ENCODE results near the gene UBE2O. TPM values are rescaled to one million over a fixed set of nuclear protein-coding genes. Genes with fewer than 3 reads are reported as not detected.
"Not testable (repeated sequence)": the region's sequence is repeated elsewhere in the genome, so short reads cannot be mapped to it uniquely, and the experiment has no call there.

The UBE2O gene
- polyA plus RNA-seq, 1 experiment, result 14.2 TPM

- CTCF ChIA-PET, result no interaction called here
- TF ChIP-seq CTCF (IDR thresholded peaks at IDR 0.05; ENCODE audit: low read depth, low read length), result no peak
- DNase-seq (ENCODE audit: low read depth, low spot score), result no peak
- no peaks in the 10 kb centered on the region for H3K9me3 ChIP-seq (ENCODE audit: control insufficient read depth, insufficient read depth, low read length)
- POLR2A ChIA-PET, result interaction anchor here (2.9 kb wide), 1 partner anchor 10 kb away, joined by 10 read pairs; no protein-coding TSS in a partner anchor
- H3K27me3 ChIP-seq (ENCODE audit: control insufficient read depth, insufficient read depth, low read length), result no peaks in the 10 kb centered on the region
- no peak overlapping the region for H3K27ac ChIP-seq (ENCODE audit: low read depth, low read length)
- H3K4me3 ChIP-seq (ENCODE audit: low read depth, low read length), result no peak overlapping the region
Measured at GRCh38 chr17:76360461-76360860, 92.5 kb downstream of the UBE2O start.

- POLR2A ChIA-PET; CTCF ChIA-PET; H3K27ac ChIP-seq (ENCODE audit: low read depth, low read length): not testable (repeated sequence)
Measured at GRCh38 chr17:76359776-76360175, 93.2 kb downstream of the UBE2O start.

GRCh38 chr17:76359375-76359774, 93.6 kb downstream of the UBE2O start:
- ChIA-PET CTCF (no interaction called here), POLR2A (no interaction called here)
- TF ChIP-seq CTCF (IDR thresholded peaks at IDR 0.05; ENCODE audit: low read depth, low read length), result no peak

More at GRCh38 chr17:76359776-76360175, 93.2 kb downstream of the UBE2O start:
- H3K9me3 ChIP-seq (ENCODE audit: control insufficient read depth, insufficient read depth, low read length); DNase-seq (ENCODE audit: low read depth, low spot score); H3K27me3 ChIP-seq (ENCODE audit: control insufficient read depth, insufficient read depth, low read length); H3K4me3 ChIP-seq (ENCODE audit: low read depth, low read length): not testable (repeated sequence)

GRCh38 chr17:76357597-76358158, 95.3 kb downstream of the UBE2O start:
- Histone ChIP-seq H3K27ac (ENCODE audit: low read depth, low read length) (no peak overlapping the region), H3K27me3 (ENCODE audit: control insufficient read depth, insufficient read depth, low read length) (no peaks in the 10 kb centered on the region), H3K9me3 (ENCODE audit: control insufficient read depth, insufficient read depth, low read length) (no peaks in the 10 kb centered on the region; the same call in 1 of the 2 replicates), H3K4me3 (ENCODE audit: low read depth, low read length) (no peak overlapping the region)
- ChIA-PET CTCF (interaction anchor here (1.5 kb wide), 1 partner anchor 12 kb away, joined by 3 read pairs; no protein-coding TSS in a partner anchor), POLR2A (no interaction called here)
- TF ChIP-seq CTCF (IDR thresholded peaks at IDR 0.05; ENCODE audit: low read depth, low read length), result no peak
- no peak for DNase-seq (ENCODE audit: low read depth, low spot score)

More at GRCh38 chr17:76359375-76359774, 93.6 kb downstream of the UBE2O start:
- no peak for DNase-seq (ENCODE audit: low read depth, low spot score)
- no peak overlapping the region for H3K27ac ChIP-seq (ENCODE audit: low read depth, low read length)
- no peak overlapping the region for H3K4me3 ChIP-seq (ENCODE audit: low read depth, low read length)
- H3K27me3 ChIP-seq (ENCODE audit: control insufficient read depth, insufficient read depth, low read length), result no peaks in the 10 kb centered on the region
- no peaks in the 10 kb centered on the region for H3K9me3 ChIP-seq (ENCODE audit: control insufficient read depth, insufficient read depth, low read length)

DNA sequence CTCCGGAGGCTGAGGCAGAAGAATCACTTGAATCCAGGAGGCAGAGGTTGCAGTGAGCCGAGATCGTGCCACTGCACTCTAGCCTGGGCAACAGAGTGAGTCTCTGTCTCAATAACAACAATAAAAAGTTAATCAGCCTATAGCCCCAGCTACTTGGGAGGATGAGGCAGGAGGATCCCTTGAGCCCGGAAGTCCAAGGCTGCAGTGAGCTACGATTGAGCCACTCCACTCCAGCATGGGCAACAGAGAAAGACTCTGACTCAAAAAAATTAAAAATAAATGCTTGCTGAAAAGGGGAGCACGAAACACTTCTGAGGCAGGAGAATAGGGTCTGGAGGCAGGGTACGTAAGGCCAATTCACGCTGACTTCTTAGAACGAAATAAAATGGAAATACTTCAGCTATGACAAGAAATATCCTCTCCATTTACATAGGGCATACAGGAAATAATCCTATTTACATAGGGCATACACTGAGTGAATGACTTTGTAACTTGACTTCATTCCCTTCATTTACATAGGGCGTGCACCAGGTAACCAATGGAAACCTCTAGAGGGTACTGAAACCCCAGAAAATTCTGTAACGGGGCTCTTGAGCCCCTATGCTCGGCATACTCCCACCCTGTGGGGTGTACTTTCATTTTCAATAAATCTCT, 96.0 kb downstream of the UBE2O start:
- no peak for DNase-seq (ENCODE audit: low read depth, low spot score)
- Histone ChIP-seq H3K27ac (ENCODE audit: low read depth, low read length) (no peak overlapping the region), H3K4me3 (ENCODE audit: low read depth, low read length) (no peak overlapping the region), H3K9me3 (ENCODE audit: control insufficient read depth, insufficient read depth, low read length) (no peaks in the 10 kb centered on the region; the same call in 1 of the 2 replicates), H3K27me3 (ENCODE audit: control insufficient read depth, insufficient read depth, low read length) (no peaks in the 10 kb centered on the region)
- TF ChIP-seq CTCF (IDR thresholded peaks at IDR 0.05; ENCODE audit: low read depth, low read length), result no peak
- ChIA-PET CTCF (no interaction called here), POLR2A (no interaction called here)

Measured in AG04450 (cell line).